CD4-positive, alpha-beta T cell treated with Interleukin-15 for 1 hour (primary cell): Measurements from ENCODE around the gene MARCKSL1.
"Not testable (repeated sequence)": the region's sequence is repeated elsewhere in the genome, so short reads cannot be mapped to it uniquely, and the experiment has no call there.

Experiments
- DNase-seq: peaks from one replicate; pipeline ENCODE4 v3.0.0-alpha.2; 2020

MARCKSL1 gene, protein sequence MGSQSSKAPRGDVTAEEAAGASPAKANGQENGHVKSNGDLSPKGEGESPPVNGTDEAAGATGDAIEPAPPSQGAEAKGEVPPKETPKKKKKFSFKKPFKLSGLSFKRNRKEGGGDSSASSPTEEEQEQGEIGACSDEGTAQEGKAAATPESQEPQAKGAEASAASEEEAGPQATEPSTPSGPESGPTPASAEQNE

DNA sequence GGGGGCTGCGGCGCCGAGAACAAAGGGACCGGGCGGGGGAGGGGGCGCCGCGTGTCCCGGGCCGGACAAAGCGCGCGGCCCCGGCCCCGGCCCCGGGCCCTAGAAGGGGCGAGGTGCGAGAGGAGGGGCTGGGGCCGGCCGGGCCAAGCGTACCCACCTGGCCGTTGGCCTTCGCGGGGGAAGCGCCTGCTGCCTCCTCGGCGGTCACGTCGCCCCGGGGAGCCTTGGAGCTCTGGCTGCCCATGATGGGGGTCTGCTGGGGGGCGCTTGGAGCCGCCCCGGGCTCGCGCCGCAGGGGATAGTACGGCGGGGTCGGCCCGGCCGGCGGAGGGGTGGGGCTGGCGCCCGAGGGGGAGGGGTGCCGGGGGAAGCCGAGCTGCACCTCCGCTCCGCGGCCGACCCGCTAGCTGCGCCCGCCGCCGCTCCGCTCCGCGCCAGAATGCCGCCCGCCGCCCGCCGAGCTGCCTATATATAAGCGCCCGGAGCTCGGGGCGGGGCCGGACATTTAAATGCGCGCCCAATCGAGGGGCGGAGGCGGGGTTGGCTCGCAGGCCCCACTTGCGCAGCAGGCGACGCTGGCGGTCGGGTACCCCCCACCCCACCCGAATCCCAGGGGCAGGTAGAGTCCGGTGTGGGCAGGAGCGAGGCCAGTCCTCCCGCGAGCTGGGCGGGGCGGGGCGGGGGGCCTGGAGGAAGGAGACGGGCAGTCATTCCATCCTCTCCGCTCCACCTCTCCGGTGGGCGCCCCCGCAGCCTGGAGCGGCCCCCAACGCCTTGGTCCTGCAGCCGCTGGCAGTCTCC is at the start of gene MARCKSL1:
Gene MARCKSL1, minus strand, starts transcription at position 444 of the 801 bp plus-strand sequence. Its CDS starts 200 bp downstream, at position 244.
- DNase-seq = peak; percentile 88

DNA sequence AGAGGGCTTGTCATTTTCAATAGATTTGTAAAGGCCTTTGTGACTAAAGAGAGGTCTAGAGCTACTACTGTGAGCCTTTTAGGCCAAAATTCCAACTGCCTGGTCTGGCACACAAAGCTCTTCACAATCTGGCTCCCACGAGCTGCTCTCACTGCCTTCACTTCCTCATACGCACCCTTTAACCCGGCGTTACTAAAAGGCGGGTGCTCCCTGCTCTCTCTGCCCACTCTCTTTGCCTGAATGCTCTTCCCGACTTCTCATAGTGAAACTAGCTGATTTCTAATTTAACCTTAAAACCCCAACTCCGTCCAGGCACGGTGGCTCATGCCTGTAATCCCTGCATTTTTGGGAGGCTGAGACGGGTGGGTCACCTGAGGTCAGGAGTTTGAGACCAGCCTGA is 44.0 kb upstream of the MARCKSL1 start:
- DNase-seq = no peak

DNA sequence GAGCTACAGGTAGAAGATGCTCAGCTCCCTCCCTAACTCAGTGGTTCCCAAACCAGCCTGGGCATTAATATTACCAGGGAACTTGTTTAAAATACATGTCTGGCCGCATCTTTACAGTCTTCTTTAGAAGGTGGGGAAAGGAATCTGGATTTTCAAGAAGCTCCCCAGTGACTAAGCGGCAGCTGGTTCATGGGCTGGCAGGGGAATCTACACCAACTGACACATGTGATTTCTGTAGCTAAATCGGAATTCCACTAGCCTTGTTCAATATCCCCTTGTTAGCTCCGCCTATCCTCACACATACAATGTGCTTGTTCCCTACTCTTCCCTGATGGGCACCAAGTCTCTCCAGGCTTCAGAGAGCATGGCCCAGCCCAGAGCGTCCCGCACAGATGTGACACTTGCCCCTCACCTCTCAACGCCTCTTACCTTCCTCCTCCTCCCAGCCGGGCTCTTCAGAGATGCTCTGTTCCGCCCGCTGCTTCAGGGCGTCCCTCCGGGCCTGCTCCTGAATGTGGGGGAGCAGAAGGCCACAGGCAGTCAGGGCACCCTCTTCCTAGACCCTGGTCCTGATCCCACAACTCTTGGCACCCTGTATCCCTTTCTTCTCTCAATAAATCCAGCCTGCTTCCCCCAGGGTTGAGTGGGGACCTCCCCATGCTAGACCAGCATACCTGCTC is 41.6 kb upstream of the MARCKSL1 start:
- DNase-seq = no peak

DNA sequence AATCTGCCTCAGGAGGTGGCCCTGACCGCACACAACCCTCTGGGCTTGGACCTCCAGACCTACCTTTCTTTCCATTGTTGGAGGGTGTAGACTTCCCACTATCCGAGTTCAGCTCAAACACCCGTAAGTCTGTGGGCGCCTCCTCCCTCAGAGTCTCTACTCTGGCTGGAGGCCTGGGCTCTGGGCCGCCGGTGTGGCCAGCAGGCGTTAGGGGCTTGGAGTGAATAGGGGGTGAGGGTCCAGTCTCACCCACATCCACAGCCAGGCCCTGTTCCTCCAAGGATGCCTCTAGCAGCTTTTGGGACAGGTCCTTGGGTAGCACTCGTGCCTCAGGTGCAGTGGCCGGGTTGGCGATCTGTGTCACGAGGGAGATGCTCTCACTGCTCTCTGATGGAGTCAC is 40.2 kb upstream of the MARCKSL1 start:
- DNase-seq = no peak

DNA sequence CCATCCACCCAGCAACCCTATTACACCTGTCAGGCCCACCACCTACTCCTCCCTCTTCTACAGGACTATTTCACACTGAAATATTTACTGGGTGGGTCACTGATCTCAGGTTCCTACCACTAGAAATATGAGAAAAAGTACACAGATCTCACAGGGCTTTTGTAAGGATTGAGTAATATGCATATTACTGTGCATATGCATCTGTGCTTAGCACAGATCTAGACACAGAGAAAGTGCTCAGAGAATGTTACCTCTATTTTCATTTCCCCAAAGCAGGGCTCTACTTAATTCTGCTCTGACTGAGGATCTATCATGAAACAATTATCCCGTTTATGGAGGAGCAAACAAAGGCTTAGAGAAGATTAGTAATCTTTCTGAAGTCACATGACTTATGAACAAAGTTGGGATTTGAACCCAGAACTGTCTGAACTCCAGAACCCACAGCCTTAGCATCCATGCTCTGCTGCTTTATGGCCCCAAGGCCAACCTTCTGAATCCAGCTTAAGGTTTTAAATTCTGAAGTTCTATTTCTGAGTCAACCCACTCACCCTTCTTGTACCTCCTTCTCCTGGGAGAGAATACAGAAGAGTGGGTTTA is 38.1 kb upstream of the MARCKSL1 start:
- no peak for DNase-seq

DNA sequence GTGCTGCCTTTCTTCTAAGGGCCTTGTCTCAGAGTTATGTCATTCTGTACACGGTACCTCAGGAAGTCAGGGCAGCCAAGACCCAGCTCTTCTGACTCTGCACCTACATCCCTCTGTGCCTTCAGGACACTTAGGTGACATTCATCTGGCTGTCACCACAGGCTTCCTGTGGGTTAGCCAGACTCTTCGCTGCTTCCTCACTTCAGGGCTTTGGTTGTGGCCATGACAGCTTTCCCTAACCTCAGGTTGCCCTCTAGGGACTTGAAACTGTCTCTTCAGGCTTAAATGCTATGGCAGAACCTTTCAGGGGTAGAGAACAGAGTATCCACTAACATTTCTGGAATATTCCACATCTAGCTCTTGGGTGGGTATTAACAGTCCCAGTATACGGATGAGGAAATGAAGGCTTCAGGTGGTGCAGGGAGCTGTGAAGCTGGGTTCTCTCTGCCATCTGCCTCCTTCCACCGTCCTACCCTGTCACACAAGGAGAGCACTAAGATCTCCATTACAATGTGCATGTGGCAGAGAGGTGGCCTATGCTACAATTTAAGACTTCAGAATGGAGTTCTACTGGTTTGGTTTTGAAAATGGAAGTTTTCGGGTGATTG is 36.2 kb upstream of the MARCKSL1 start:
- peak; percentile 64 for DNase-seq

DNA sequence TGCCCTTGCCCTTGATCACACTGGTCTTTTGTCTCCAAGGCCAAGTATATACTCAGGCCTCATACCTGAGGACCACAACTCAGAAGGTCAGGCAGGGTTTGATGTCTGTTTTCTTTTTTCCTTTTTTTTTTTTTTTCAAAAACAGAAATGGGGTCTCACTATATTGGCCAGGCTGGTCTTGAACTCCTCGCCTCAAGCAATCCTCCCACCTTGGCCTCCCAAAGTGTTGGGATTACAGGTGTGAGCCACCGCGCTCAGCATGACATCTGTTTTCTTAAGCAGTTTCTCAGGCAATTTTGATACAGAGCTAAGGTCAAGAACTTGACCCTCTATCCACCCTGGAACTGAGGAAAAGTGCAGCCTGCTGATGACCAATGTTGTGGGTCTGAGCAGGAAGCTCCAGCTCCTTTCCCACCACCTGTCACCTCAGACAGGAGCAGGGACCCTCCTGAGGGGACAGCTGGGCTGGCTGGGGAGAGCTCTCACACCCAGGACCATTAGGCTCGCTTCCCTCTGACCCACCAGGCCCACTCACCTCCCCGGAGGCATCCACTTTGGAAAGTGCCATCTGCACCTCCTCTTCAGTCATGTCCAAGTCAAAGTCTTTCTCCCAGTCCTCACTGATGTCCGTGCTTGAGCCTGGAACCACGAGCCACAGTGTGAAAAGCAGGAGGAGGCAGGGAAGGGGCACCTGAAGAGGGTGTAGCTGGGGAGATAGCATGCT is 32.0 kb upstream of the MARCKSL1 start:
- DNase-seq = no peak

DNA sequence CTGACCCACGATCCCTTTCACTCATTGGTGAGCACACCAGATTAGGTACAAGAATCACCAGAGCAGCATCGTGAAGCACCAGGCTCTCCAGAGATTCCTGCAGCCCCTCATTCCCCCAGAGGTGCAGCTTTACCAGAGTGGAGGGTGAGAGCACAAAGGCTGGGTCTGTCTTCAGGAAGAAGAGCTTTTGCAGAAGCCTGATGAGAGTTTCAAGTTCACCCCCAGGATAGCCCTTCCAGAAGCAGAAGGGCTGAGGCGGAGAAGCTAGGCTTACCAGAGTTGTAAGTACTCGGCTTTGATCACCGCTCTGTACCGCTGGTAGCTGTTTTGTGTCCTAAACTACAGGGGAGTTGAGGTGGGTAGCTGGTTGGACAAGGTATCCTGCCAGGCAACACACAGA is 29.4 kb upstream of the MARCKSL1 start:
- DNase-seq = no peak

DNA sequence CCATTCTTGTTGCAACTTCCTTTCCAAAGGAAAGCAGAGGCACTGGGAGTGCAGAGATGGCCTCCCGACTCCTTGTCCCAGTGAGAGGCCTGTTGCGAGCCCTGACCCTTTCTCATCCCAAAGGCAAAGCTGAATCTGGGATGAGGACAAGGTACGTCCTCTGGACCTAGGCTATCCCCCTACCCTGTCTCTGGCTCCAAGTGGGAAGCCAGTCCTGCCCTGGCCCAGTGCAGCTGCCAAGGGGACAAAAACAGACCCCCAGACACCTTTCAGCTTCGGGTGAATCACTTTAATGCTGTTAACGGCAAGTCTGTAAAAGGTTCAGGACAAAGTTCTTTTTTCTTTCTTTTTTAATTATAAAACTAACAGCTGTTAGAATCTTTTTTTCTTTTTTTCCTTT is 28.8 kb upstream of the MARCKSL1 start:
- no peak for DNase-seq

DNA sequence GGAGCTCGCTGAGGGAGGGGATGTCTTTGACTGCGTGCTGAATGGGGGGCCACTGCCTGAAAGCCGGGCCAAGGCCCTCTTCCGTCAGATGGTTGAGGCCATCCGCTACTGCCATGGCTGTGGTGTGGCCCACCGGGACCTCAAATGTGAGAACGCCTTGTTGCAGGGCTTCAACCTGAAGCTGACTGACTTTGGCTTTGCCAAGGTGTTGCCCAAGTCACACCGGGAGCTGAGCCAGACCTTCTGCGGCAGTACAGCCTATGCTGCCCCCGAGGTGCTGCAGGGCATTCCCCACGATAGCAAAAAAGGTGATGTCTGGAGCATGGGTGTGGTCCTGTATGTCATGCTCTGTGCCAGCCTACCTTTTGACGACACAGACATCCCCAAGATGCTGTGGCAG is 27.7 kb upstream of the MARCKSL1 start:
- DNase-seq = no peak

DNA sequence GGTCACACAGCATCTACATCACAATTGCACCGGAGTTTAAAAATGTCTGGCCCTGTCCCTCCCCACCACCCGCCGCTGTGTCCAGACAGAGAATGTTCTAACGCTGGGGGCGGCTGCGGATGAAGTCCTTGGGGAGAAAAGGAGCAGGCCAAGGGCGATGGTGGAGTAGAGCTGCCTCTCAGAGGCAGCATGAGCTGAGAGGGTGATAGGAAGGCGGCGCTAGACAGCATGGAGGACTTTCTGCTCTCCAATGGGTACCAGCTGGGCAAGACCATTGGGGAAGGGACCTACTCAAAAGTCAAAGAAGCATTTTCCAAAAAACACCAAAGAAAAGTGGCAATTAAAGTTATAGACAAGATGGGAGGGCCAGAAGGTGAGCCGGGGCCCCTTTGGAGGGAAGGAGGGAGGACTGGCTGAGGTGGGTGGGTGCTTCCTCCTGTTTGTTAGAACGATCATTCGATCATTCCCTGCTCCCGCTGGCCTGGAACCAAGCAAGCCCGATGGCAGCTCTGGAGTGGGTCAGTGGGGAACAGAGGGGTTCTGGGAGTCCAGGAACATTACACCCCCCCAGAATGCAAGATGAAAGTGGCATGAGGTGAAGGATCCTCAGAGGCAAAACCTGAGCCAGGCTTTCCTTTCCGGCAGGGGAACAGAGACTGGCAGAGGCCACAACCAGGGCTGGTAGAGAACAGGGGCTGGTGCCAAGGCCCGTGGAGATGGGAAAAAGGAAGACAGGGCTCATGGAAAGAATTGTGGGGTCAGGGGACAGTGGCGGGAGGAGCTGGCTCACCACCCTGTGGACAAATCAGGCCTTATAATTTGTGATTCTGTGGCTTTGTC is 26.7 kb upstream of the MARCKSL1 start, which contains the start of the genes FAM229A and TSSK3:
Gene FAM229A, minus strand, starts transcription at position 12 of the 840 bp plus-strand sequence. CDS start 394 bp downstream, outside the sequence.
Gene TSSK3, plus strand, starts transcription at position 66 of the 840 bp plus-strand sequence. Its CDS starts 163 bp downstream, at position 229.
- DNase-seq = no peak

DNA sequence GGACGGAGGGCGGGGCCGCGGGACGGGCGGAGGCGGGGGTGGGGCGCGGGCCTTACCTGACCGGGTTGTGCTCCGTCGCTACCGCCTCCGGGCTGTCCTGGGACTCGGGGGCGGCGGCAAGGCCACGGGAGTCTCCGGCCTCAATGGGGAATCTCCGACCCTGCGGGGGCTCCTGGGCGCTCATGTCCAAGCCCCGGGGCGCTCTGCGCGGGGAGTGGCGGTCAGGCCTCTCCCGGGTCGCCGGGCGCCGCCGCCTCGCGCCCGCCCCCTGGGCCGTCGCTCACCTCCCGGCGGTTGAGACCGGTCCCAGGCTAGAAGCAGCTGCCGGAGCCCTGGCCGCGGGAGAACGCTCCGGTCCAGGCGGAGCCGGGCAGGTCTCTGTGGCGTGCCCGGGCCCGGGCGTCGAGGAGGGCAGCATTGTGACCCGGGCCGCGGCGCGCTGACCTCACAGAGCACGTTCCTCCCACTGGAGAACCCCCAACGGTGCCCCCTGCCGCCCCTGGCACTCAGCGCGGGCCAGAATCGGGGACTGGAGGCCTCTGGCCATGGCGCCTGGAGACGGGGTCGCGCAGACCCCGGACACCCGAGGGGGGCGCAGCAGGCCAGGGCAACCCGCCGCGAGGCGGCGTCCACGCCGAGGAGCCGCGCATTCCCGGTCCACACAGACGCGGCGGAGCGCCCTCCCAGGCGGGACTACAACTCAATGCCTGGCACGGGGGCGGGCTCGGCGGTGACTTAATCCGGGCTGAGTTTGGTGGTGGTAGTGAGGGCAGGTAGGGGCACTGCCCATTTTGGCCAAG is 25.8 kb upstream of the MARCKSL1 start:
- DNase-seq = no peak

DNA sequence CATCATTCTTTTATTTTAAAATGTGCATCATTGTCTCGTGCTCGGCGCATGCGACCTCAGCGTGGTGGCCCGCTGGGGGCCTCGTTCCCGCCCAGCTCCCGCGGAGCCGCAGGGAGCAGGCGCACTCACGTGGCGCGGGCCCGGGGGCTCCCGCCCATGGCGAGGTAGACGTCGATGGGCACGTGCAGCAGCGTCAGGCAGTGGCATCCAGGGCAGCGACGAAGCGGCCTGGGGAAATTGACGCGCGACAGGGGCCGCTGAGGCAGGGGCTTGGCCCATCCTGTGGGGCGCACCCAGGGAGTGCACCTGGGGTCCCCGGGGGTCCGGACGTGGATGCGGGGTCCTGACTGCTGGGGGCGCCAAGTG is 25.3 kb upstream of the MARCKSL1 start:
- no peak for DNase-seq

DNA sequence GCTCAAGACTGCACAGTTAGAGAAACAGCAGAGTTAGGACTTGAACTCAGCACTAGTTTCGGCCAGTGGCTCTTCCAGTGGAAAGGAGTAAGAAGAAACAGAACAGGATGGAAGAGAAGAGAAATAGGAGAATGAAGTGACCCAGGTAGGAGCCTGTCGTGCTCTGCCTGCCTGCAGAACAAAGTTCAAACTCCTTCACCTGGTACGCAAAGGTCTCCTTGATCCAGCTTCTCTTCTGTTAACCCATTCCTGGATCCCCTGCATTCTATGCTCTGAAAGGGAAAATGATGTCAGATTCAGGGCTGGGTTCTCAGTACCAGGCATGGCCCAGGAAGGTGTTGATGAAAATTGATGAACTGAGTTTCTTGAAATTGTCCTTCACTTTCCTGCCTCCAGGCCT is 22.4 kb upstream of the MARCKSL1 start:
- no peak for DNase-seq

DNA sequence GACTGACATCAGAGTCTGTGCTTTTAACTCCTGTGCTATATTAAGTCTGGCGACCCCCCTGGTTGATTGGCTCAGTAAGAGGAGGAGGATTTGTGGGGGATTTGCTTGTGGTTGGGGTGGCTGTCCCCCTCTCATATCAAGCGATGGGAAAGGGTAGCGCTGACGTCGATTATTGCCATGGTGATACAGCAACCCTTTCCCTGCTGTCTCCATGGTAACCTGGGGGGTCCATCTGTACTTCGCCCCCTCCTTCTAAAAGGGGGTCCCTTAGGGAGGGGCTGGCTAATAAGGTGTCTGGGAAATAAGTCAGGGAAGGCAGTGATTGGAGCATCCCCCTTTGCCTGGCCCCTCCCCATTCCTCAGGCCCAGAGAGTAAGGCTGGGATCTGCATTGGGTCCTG is 21.6 kb upstream of the MARCKSL1 start:
- no peak for DNase-seq

DNA sequence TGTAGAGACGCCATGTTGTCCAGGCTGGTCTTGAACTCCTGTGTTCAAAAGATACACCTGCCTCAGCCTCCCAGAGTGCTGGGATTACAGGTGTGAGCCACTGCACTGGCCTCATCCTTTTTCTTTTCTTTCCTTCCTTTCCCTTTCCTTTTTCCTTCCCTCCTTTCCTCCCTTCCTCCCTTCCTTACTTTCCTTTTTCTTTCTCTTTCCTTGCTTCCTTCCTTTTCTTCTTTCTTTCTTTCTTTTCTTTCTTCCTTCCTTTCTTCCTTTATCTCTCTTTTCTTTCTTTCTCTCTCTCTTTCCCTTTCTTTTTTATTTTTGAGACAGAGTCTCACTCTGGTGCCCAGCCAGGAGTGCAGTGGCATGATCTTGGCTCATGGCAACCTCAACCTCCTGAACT is 20.4 kb upstream of the MARCKSL1 start:
- no peak for DNase-seq

DNA sequence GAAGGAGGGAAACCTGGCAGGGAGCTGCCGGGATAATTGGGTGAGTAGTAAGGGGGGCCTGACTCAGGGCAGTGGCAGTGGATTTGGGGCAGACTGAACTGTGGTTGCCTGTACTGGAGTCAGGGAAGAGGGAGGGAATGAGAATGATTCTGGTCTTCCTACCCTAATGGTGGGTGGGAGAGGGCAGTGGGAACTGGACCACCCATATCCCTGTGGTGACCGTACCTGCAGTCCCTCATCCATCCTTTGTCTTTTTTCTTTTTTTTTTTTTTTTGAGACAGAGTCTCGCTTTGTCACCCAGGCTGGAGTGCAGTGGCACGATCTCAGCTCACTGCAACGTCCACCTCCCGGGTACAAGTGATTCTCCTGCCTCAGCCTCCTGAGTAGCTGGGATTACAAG is 19.7 kb upstream of the MARCKSL1 start:
- DNase-seq = not testable (repeated sequence)

DNA sequence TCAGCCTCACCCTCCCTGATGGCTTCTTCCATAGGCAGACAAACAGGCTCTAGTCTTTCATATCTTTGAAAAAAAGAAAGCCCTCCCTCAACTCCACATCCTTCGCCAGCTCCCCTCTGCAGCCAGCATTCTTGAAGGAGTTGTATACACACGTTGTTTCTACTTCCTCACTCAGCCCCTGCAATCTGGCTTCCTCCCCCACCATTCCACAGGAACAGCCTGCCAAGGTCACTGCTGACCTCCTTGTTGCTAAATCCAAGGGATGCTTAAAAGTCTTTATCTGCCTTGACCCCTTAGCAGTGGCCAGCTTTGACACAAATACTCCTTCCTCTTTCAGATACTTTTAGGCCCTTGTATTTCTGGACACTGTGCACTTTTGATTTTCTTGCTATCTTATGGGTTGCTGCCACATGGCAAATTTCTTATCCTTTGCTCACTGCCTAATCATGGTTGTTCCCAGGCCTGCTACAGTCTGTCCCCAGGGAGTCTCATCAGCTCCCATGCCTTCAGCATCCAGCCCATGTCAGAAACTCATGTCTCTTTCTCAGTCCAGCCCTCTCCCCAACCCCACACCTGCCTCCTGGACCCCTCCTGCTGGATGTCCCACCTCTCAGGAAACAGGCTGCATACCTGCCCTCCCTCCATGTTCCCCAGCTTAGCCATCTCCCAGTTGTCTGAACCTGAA is 18.0 kb upstream of the MARCKSL1 start:
- DNase-seq = no peak

DNA sequence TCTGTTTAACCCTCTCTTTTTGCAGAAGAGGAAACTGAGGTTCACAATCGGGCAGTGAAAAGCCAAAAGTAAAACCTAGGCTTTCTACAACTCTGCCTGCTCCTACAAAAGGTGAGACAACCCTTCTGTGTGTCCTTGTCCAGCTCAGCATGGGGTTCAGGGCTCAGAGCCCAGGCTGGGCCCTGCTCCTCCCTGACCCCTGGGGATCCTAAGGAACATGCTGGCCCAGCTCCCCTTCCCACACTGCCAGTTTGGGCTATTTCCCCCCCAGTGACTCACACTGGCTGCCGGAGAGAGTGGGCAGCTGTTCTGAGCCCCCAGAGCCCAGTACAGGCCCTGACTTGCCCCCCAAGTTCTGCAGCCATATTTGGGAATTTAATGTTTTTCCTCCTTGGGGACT is 17.4 kb upstream of the MARCKSL1 start:
- no peak for DNase-seq
